ENCODE measurements around the gene RNU6-7. TPM values are rescaled to one million over a fixed set of nuclear protein-coding genes. Genes with fewer than 3 reads are reported as not detected.

The RNU6-7 gene
- total and polyA plus RNA-seq, 2 donors (not counting 1 experiment from before 2014, with no cell fraction given), result not detected

DNA sequence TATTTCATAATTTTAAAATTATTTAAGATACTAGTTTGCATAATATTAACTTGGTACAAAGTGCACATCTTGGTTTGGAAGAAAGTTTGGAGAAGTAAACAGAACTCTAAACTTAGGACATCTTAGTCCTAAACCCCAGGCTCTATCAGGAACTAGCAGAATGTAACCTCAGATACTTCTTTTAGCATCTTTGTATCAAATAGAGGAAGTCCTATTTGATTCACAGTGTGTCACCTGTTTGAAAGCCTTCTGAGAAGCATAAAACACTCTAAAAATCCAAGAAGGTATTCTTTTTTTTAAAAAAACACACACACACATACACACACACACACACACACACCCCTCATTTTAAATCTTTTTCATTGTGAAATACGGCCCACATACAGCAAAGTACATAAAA is 12.0 kb upstream of the RNU6-7 start:
- Histone ChIP-seq H4K20me1 (ENCODE audit: control insufficient read depth, extremely low read depth, insufficient read depth, low read length) (no peaks in the 10 kb centered on the region), H2AFZ (ENCODE audit: low read length) (no peak overlapping the region), H3K4me1 (ENCODE audit: control insufficient read depth, extremely low read depth, insufficient read depth, low read length) (no peaks in the 10 kb centered on the region), H3K36me3 (ENCODE audit: control insufficient read depth, insufficient read depth, low read length) (no peaks in the 10 kb centered on the region), H3K79me2 (ENCODE audit: control insufficient read depth, insufficient read depth, low read length) (no peaks in the 10 kb centered on the region), H3K4me3 (replicated peaks in 1 of 4; ENCODE audit: control extremely low read depth in 1 of 4, insufficient read depth in 1 of 4, low read depth in 3 of 4, low read length in 4 of 4) (no peak overlapping the region), H3K9ac (ENCODE audit: insufficient read depth, low read length) (no peak overlapping the region), H3K27me3 (ENCODE audit: control insufficient read depth, insufficient read depth, low read length) (no peaks in the 10 kb centered on the region), H3K27ac (ENCODE audit: insufficient read depth, low read length) (no peak overlapping the region), H3K4me2 (ENCODE audit: extremely low read depth, insufficient read depth, low read length) (no peak overlapping the region), H3K9me3 (ENCODE audit: control insufficient read depth, insufficient read depth, low read depth, low read length) (no peaks in the 10 kb centered on the region)
- TF ChIP-seq EZH2 (IDR thresholded peaks at IDR 0.05; ENCODE audit: low read length, missing control alignments), result no peak
- TF ChIP-seq, protein P1, sequence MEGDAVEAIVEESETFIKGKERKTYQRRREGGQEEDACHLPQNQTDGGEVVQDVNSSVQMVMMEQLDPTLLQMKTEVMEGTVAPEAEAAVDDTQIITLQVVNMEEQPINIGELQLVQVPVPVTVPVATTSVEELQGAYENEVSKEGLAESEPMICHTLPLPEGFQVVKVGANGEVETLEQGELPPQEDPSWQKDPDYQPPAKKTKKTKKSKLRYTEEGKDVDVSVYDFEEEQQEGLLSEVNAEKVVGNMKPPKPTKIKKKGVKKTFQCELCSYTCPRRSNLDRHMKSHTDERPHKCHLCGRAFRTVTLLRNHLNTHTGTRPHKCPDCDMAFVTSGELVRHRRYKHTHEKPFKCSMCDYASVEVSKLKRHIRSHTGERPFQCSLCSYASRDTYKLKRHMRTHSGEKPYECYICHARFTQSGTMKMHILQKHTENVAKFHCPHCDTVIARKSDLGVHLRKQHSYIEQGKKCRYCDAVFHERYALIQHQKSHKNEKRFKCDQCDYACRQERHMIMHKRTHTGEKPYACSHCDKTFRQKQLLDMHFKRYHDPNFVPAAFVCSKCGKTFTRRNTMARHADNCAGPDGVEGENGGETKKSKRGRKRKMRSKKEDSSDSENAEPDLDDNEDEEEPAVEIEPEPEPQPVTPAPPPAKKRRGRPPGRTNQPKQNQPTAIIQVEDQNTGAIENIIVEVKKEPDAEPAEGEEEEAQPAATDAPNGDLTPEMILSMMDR (conservative IDR thresholded peaks at IDR 0.05 in 1 of 2, IDR thresholded peaks at IDR 0.05 in 1 of 2; ENCODE audit: low read depth in 1 of 2, low read length in 2 of 2), result no peak
- DNase-seq (ENCODE audit: low read depth in 2 of 2), result no peak

- Histone ChIP-seq H4K20me1 (ENCODE audit: control insufficient read depth, extremely low read depth, insufficient read depth, low read length) (no peaks in the 10 kb centered on the region), H3K4me1 (ENCODE audit: control insufficient read depth, extremely low read depth, insufficient read depth, low read length) (no peaks in the 10 kb centered on the region), H3K36me3 (ENCODE audit: control insufficient read depth, insufficient read depth, low read length) (no peaks in the 10 kb centered on the region), H3K9me3 (ENCODE audit: control insufficient read depth, insufficient read depth, low read depth, low read length) (no peaks in the 10 kb centered on the region), H3K27me3 (ENCODE audit: control insufficient read depth, insufficient read depth, low read length) (no peaks in the 10 kb centered on the region), H3K4me2 (ENCODE audit: extremely low read depth, insufficient read depth, low read length) (no peak overlapping the region), H3K27ac (ENCODE audit: insufficient read depth, low read length) (no peak overlapping the region), H3K9ac (ENCODE audit: insufficient read depth, low read length) (no peak overlapping the region), H2AFZ (ENCODE audit: low read length) (no peak overlapping the region), H3K4me3 (replicated peaks in 1 of 4; ENCODE audit: control extremely low read depth in 1 of 4, insufficient read depth in 1 of 4, low read depth in 3 of 4, low read length in 4 of 4) (no peak overlapping the region), H3K79me2 (ENCODE audit: control insufficient read depth, insufficient read depth, low read length) (no peaks in the 10 kb centered on the region)
- peak in 1 of 2 donors; percentile 42 for DNase-seq (ENCODE audit: low read depth in 2 of 2)
- TF ChIP-seq, protein P1 (conservative IDR thresholded peaks at IDR 0.05 in 1 of 2, IDR thresholded peaks at IDR 0.05 in 1 of 2; ENCODE audit: low read depth in 1 of 2, low read length in 2 of 2), result no peak
- no peak for TF ChIP-seq EZH2 (IDR thresholded peaks at IDR 0.05; ENCODE audit: low read length, missing control alignments)
These were observed 11.2 kb upstream of the RNU6-7 start for GRCh38 chr14:32190673-32191072.

GRCh38 chr14:32192712-32193373 is 9.0 kb upstream of the RNU6-7 start:
- Histone ChIP-seq H2AFZ (ENCODE audit: low read length) (no peak overlapping the region), H3K9ac (ENCODE audit: insufficient read depth, low read length) (no peak overlapping the region), H3K27ac (ENCODE audit: insufficient read depth, low read length) (no peak overlapping the region), H3K27me3 (ENCODE audit: control insufficient read depth, insufficient read depth, low read length) (no peaks in the 10 kb centered on the region), H3K4me3 (replicated peaks in 1 of 4; ENCODE audit: control extremely low read depth in 1 of 4, insufficient read depth in 1 of 4, low read depth in 3 of 4, low read length in 4 of 4) (no peak overlapping the region), H3K9me3 (ENCODE audit: control insufficient read depth, insufficient read depth, low read depth, low read length) (no peaks in the 10 kb centered on the region), H3K36me3 (ENCODE audit: control insufficient read depth, insufficient read depth, low read length) (no peaks in the 10 kb centered on the region), H3K4me1 (ENCODE audit: control insufficient read depth, extremely low read depth, insufficient read depth, low read length) (no peaks in the 10 kb centered on the region), H3K4me2 (ENCODE audit: extremely low read depth, insufficient read depth, low read length) (no peak overlapping the region), H4K20me1 (ENCODE audit: control insufficient read depth, extremely low read depth, insufficient read depth, low read length) (no peaks in the 10 kb centered on the region), H3K79me2 (ENCODE audit: control insufficient read depth, insufficient read depth, low read length) (no peaks in the 10 kb centered on the region)
- TF ChIP-seq EZH2 (IDR thresholded peaks at IDR 0.05; ENCODE audit: low read length, missing control alignments), result no peak
- TF ChIP-seq, protein P1 (conservative IDR thresholded peaks at IDR 0.05 in 1 of 2, IDR thresholded peaks at IDR 0.05 in 1 of 2; ENCODE audit: low read depth in 1 of 2, low read length in 2 of 2), result no peak
- no peak for DNase-seq (ENCODE audit: low read depth in 2 of 2)

Data from fibroblast of lung (primary cell).